ENCODE data around the gene TMEM109. TPM values are rescaled to one million over a fixed set of nuclear protein-coding genes. Genes with fewer than 3 reads are reported as not detected.

Gene TMEM109
- total and polyA plus RNA-seq, 9 of the 15 experiments (the other 6 are each of a cell fraction or from before 2014, with no cell fraction given) = 9.2 to 71.3 (median 30.5) TPM

DNA sequence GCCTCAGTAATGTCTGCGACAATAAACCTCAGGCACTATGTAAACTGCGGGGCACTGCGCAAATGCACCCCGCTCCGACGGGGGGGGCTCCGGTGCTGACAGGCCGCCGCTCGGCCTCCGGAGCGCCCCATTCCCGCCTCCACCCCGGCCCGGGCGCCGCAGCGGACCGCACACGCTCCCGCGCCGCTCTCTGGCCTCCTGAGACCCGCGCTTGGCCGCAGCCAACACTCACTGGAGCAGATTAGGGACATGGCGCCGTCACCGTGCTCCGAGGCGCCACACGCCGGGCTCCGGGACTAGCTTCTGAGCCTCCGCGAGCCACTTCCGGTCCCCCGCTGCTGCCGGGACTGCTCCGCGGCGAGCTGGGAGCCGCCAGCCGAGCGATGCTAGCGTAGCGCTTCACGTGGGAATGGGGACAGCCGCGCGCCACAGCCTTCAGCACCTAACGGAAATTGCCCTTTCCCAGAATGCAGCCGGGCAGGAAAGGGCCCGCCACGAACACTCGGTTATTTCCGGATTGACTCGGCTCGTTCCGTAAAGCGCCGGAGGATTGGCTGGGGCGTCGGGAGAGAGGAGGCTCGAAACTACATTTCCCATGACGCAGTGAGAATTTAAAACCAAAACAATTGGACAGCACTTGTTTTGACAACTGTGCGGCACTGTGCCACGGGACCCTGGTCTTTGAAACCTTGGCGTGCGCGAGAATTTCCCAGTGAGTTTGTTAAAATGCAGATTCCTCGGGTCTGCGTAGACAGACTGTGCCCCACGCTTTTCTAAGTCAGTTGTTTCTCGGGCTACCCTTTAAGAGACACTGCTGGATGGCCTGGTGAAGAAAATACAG, 7.6 kb upstream of the TMEM109 start, which contains the start of gene PRPF19 (continued):
- TF ChIP-seq FOS (IDR thresholded peaks at IDR 0.05; ENCODE audit: extremely low read depth, insufficient read length) (no peak), POLR2AphosphoS5 (IDR thresholded peaks at IDR 0.05; ENCODE audit: control insufficient read depth, insufficient read depth, low read depth, low read length) (peak; percentile 88), L3MBTL2 (IDR thresholded peaks at IDR 0.05) (peak; percentile 63; the same call in 1 of the 2 replicates), NR1H2 (CRISPR knock-in tag; IDR thresholded peaks at IDR 0.05) (0 out of 2 replicates have a peak, but pooled peaks have one; percentile 37), ETV5 (CRISPR knock-in tag; IDR thresholded peaks at IDR 0.05; ENCODE audit: low read depth) (peak; percentile 77; the same call in 1 of the 2 replicates), BACH1 (tag; IDR thresholded peaks at IDR 0.05) (no peak), TCF3 (CRISPR knock-in tag; IDR thresholded peaks at IDR 0.05) (no peak), POLR2H (tag; IDR thresholded peaks at IDR 0.05; ENCODE audit: low read depth) (peak; percentile 25; the same call in 1 of the 2 replicates), ADNP (tag; IDR thresholded peaks at IDR 0.05) (no peak), POLR2G (IDR thresholded peaks at IDR 0.05; ENCODE audit: low read depth, low read length) (peak; percentile 99), NR2C2 (CRISPR knock-in tag; IDR thresholded peaks at IDR 0.05) (peak; percentile 34; the same call in 1 of the 2 replicates), NR2C2 (tag; IDR thresholded peaks at IDR 0.05) (peak; percentile 44; the same call in 1 of the 2 replicates), KLF13 (tag; IDR thresholded peaks at IDR 0.05; ENCODE audit: borderline replicate concordance, low read depth) (0 out of 2 replicates have a peak, but pooled peaks have one; percentile 46)
- TF ChIP-seq, protein P1, sequence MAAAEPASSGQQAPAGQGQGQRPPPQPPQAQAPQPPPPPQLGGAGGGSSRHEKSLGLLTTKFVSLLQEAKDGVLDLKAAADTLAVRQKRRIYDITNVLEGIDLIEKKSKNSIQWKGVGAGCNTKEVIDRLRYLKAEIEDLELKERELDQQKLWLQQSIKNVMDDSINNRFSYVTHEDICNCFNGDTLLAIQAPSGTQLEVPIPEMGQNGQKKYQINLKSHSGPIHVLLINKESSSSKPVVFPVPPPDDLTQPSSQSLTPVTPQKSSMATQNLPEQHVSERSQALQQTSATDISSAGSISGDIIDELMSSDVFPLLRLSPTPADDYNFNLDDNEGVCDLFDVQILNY (CRISPR knock-in tag; IDR thresholded peaks at IDR 0.05) = peak; percentile 72
- TF ChIP-seq, protein P2, sequence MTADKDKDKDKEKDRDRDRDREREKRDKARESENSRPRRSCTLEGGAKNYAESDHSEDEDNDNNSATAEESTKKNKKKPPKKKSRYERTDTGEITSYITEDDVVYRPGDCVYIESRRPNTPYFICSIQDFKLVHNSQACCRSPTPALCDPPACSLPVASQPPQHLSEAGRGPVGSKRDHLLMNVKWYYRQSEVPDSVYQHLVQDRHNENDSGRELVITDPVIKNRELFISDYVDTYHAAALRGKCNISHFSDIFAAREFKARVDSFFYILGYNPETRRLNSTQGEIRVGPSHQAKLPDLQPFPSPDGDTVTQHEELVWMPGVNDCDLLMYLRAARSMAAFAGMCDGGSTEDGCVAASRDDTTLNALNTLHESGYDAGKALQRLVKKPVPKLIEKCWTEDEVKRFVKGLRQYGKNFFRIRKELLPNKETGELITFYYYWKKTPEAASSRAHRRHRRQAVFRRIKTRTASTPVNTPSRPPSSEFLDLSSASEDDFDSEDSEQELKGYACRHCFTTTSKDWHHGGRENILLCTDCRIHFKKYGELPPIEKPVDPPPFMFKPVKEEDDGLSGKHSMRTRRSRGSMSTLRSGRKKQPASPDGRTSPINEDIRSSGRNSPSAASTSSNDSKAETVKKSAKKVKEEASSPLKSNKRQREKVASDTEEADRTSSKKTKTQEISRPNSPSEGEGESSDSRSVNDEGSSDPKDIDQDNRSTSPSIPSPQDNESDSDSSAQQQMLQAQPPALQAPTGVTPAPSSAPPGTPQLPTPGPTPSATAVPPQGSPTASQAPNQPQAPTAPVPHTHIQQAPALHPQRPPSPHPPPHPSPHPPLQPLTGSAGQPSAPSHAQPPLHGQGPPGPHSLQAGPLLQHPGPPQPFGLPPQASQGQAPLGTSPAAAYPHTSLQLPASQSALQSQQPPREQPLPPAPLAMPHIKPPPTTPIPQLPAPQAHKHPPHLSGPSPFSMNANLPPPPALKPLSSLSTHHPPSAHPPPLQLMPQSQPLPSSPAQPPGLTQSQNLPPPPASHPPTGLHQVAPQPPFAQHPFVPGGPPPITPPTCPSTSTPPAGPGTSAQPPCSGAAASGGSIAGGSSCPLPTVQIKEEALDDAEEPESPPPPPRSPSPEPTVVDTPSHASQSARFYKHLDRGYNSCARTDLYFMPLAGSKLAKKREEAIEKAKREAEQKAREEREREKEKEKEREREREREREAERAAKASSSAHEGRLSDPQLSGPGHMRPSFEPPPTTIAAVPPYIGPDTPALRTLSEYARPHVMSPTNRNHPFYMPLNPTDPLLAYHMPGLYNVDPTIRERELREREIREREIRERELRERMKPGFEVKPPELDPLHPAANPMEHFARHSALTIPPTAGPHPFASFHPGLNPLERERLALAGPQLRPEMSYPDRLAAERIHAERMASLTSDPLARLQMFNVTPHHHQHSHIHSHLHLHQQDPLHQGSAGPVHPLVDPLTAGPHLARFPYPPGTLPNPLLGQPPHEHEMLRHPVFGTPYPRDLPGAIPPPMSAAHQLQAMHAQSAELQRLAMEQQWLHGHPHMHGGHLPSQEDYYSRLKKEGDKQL (CRISPR knock-in tag; IDR thresholded peaks at IDR 0.05; ENCODE audit: borderline replicate concordance) = 0 out of 2 replicates have a peak, but pooled peaks have one; percentile 79
- TF ChIP-seq, protein P3, sequence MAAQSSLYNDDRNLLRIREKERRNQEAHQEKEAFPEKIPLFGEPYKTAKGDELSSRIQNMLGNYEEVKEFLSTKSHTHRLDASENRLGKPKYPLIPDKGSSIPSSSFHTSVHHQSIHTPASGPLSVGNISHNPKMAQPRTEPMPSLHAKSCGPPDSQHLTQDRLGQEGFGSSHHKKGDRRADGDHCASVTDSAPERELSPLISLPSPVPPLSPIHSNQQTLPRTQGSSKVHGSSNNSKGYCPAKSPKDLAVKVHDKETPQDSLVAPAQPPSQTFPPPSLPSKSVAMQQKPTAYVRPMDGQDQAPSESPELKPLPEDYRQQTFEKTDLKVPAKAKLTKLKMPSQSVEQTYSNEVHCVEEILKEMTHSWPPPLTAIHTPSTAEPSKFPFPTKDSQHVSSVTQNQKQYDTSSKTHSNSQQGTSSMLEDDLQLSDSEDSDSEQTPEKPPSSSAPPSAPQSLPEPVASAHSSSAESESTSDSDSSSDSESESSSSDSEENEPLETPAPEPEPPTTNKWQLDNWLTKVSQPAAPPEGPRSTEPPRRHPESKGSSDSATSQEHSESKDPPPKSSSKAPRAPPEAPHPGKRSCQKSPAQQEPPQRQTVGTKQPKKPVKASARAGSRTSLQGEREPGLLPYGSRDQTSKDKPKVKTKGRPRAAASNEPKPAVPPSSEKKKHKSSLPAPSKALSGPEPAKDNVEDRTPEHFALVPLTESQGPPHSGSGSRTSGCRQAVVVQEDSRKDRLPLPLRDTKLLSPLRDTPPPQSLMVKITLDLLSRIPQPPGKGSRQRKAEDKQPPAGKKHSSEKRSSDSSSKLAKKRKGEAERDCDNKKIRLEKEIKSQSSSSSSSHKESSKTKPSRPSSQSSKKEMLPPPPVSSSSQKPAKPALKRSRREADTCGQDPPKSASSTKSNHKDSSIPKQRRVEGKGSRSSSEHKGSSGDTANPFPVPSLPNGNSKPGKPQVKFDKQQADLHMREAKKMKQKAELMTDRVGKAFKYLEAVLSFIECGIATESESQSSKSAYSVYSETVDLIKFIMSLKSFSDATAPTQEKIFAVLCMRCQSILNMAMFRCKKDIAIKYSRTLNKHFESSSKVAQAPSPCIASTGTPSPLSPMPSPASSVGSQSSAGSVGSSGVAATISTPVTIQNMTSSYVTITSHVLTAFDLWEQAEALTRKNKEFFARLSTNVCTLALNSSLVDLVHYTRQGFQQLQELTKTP (IDR thresholded peaks at IDR 0.05; ENCODE audit: low read depth in 1 of 2, partially characterized antibody in 2 of 2) = peak in 1 of 2 experiments; percentile 90

All from K562 (cell line).